Skeletal muscle cell (primary cell): ENCODE data around the gene UBAC1.
"Not testable (repeated sequence)": the region's sequence is repeated elsewhere in the genome, so short reads cannot be mapped to it uniquely, and the experiment has no call there.

ENCODE experiments used
- DNase-seq: peaks from one replicate; pipeline ENCODE4 v3.0.0-alpha.2; 2010; ENCODE audit warnings: low read depth
- H3K4me3 ChIP-seq: 2 replicates; pipeline ENCODE4 v1.5.1; 2011; ENCODE audit warnings: low read depth, mild to moderate bottlenecking, control low read depth, low read length, moderate library complexity

UBAC1 gene

GRCh38 chr9:135962696-135963307, 1.6 kb upstream of the UBAC1 start:
- no peak overlapping the region for H3K4me3 ChIP-seq
- DNase-seq, result no peak

DNA sequence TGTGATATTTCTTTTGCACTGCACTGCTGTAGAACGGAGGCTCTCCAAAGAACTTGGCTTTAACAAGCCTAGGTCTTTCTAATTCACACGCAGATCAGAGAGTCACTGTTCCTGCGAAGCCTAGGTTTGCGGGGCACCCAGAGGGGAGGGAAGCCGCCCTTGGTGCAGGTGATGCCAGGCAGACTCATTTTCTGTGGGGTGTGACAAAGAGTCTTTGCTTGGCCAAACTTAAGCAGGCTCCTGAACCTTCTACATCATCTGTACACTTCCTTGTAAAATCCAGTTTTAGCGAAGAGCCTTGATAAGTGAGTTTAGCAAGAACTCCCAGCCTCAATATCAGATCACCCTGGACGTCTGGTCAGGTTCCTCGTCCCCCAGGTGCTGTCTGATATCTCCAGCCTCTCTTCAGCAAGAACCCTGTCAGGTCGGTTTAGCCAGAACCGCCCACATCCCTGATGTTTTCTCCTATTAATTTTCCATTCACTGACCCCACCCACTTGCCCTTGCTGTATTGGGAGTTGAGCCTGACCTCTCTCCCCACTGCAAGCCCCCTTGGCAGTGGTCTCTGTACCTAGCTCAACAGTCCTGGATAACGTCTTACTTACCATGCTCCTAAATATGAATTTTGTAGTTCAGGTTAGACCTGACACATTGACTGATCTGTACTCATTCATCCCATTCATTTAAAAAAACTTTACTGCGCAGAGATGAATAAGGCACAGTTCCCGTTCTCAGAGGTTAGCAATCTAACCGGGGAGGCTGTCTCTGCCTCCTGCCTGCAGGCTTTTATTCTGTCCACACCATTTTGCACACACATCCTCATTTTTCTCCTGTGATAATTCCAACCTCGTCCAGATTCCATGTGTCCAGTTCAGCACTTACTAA, 880 bp upstream of the UBAC1 start:
- no peak overlapping the region for H3K4me3 ChIP-seq
- no peak for DNase-seq

DNA sequence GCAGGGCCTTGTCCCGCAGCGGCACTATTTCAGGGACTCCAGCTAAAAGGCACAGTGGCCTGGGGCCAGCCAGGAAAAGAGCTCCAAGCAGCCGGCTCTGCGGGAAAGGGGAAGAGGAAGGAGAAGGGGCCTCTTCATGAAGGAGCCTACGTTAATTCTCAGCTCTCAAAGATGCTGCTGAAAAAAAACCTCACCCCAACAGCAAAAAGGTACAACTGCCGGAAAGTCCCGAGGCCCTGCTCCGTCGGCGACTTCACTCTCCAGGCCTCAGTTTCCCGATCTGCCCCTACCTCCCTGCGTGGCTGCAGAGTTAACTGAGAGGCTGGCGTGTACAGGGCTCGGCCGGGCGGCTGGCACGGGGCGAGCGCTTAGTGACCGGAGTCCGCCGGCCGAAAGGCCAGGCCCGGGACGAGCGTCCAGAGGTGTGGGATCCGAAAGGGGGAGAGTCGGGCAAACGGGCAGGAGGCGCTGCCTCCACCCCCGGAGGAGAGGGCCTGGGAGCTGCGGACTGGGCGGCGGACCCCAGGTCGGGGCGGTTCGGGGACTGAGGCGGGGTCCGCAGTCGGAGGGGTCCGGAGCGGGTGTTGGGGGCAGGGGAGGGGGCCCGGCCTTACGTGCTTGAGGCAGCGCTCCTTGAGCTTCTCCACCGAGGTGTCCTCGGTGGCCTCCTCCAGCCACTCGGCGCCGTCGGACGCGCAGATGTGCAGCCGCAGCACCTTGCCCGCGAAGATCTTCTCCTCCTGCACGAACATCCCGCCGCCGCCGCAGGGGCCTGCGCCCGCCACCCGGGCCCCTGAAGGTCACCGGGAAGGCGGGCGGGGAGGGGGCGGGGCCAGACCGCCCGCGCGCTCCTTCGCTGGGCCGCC, 529 bp downstream of the UBAC1 start:
- peak overlapping the region; percentile 87 for H3K4me3 ChIP-seq
- DNase-seq, result no peak

- DNase-seq, result no peak
Measured at GRCh38 chr9:135959814-135960213, 1.4 kb downstream of the UBAC1 start.

GRCh38 chr9:135958485-135958884, 2.7 kb downstream of the UBAC1 start:
- no peak overlapping the region for H3K4me3 ChIP-seq
- no peak for DNase-seq

More at GRCh38 chr9:135959814-135960213, 1.4 kb downstream of the UBAC1 start:
- H3K4me3 ChIP-seq, result peak overlapping the region; percentile 87

DNA sequence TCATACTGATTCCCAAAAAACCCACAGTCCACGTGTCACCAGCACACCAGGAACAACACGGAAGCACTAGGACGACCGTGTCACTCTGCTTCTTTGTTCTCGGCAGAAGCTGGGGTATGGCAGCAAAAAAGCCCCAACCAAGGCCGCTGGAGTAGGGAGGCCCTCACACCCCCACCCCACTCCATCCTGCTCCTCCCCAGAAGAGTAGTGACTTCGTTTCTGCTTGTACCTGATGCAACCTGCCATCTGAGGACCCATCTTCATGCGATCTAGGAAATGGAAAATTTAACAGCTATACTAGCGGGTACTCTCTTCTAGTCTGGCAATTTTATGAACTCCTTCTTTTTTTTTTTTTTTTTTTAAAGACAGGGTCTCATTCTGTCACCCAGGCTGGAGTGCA, 3.7 kb downstream of the UBAC1 start:
- H3K4me3 ChIP-seq, result no peak overlapping the region
- DNase-seq, result no peak

GRCh38 chr9:135956802-135957174, 4.4 kb downstream of the UBAC1 start:
- H3K4me3 ChIP-seq, result no peak overlapping the region
- DNase-seq, result no peak

- no peak for DNase-seq
- no peak overlapping the region for H3K4me3 ChIP-seq
Measured at GRCh38 chr9:135955934-135956801, 5.0 kb downstream of the UBAC1 start.

GRCh38 chr9:135952664-135953206, 8.4 kb downstream of the UBAC1 start:
- DNase-seq, result no peak
- H3K4me3 ChIP-seq, result no peak overlapping the region

- H3K4me3 ChIP-seq, result no peak overlapping the region
- DNase-seq, result peak; percentile 48
Measured at GRCh38 chr9:135951889-135952663, 9.1 kb downstream of the UBAC1 start.

DNA sequence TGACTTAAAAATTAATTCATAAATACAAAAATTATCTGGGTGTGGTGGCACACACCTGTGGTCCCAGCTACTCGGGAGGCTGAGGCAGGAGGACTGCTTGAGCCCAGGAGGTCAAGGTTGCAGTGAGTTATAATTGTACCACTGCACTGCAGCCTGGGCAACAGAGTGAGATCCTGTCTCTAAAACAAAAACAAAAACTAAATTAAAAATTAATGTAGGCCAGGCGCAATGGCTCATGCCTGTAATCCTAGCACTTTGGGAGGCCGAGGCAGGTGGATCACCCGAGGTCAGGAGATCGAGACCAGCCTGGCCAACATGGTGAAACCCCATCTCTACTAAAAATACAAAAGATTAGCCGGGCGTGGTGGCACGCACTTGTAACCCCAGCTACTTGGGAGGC, 9.9 kb downstream of the UBAC1 start:
- not testable (repeated sequence) for DNase-seq, H3K4me3 ChIP-seq

DNA sequence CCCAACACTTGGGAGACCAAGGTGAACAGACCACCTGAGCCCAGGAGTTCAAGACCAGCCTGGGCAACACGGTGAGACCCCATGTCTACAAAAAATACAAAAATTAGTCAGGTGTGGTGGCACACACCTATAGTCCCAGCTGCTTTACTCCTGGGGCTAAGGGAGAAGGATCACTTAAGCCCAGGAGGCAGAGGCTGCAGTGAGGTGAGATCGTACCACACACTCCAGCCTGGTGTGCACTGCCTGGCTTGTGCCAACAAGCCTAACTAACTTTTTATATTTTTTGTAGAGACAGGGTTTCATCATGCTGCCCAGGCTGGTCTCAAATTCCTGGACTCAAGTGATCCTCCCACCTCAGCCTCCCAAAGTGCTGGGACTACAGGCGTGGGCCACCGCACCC, 10.3 kb downstream of the UBAC1 start:
- not testable (repeated sequence) for DNase-seq, H3K4me3 ChIP-seq

DNA sequence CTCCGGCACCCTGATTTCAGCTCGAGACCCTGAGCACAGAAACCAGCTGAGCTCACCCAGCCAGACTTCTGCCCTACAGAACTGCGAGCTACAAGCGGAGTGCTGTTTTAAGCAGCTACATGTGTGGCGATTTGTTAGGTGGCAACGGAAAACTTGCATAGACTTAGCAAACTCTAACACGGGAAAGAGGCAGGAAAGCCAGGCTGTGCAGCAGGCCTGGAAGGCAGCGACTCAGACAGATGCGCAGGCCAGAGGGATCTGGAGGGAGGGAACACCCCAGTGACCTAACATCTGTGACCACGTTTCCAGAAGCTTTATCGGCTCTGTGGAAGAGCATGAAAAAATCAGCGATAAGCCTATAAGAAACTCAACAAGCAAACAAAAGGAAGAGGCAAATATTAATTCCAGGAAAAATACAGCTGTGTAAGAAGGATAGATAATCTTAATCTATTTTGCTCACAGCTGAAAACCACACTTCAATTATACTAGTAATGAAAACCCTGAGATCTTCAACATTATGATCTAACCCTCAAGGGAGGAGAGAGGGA, 11.0 kb downstream of the UBAC1 start:
- H3K4me3 ChIP-seq, result no peak overlapping the region
- no peak for DNase-seq

- no peak for DNase-seq
- no peak overlapping the region for H3K4me3 ChIP-seq
Measured at GRCh38 chr9:135949501-135950134, 11.6 kb downstream of the UBAC1 start.

DNA sequence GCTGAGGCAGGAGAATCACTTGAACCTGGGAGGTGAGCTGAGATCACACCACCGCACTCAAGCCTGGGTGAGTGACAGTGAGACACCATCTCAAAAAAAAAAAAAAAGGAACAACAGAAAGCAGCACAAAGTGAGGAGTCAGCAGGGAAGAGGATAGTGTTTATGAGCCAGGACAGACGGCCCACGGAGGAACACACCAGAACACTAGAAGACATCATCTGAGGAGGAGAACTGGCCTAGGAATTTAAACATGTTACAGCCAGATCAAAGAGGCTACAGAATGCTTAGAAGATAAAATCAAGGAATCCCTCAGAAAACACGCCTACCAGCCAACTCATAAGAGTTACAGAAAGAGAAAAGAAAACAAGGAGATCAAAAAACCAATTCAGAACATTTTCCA, 12.2 kb downstream of the UBAC1 start:
- H3K4me3 ChIP-seq, result no peak overlapping the region
- DNase-seq, result no peak

DNA sequence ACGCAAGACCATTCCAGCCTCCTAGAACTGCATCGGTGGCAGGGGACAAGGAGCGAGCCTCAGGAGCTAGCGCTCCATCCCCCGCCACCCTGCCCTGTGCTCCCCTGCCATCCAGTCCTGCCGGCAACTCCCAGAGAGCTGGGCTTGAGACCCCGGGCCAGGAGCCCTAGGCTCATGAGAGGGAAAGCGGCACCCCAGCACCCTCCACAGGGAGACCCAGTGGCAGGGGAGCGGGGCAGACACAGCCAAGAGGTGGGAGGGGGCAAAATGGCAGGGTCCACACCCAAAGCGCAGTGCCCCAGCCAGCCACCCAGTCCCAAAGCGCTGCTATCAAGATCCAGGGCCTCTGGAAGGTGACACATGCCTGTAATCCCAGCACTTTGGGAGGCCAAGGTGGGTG, 12.7 kb downstream of the UBAC1 start:
- H3K4me3 ChIP-seq, result no peak overlapping the region
- DNase-seq, result no peak

DNA sequence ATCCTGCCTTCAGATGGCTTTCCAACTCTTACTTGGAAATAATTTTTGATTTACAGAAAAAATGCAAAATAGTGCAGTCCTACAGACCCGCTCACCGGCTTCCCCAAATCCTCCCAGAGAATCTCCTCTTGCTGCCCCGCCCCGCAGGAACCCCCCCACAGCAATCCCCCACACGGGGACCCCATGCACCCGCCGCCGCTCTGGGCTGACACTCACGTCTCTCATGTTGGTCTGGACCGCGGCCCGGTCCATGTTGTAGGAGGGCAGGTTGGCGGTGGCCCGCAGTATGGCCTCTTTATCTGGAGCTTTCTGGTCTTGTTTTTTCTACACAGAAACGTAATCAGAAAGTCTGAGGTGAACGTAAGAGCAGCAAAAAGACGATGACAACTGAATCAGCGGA, 13.6 kb downstream of the UBAC1 start:
- DNase-seq, result no peak
- H3K4me3 ChIP-seq, result no peak overlapping the region
